GM18502 (cell line): ENCODE results near the gene DDRGK1.

ENCODE experiments used
- ATAC-seq: cut with Tn5 transposase; IDR thresholded peaks from one replicate; pipeline ENCODE4 v1.9.1; 2021; ENCODE audit warnings: mild to moderate bottlenecking; ENCODE audit not compliant: unreplicated experiment, poor library complexity

Gene DDRGK1

GRCh38 chr20:3237011-3237957 lies 32.8 kb upstream of the DDRGK1 start:
- ATAC-seq = no peak

- no peak for ATAC-seq
These were observed 31.3 kb upstream of the DDRGK1 start for GRCh38 chr20:3235666-3236324.

GRCh38 chr20:3233991-3234498 lies 29.6 kb upstream of the DDRGK1 start:
- ATAC-seq = no peak

- ATAC-seq = no peak
These were observed 28.9 kb upstream of the DDRGK1 start for GRCh38 chr20:3233131-3233990.

GRCh38 chr20:3231889-3232588 lies 27.6 kb upstream of the DDRGK1 start:
- ATAC-seq = no peak

- ATAC-seq = no peak
These were observed 26.6 kb upstream of the DDRGK1 start for GRCh38 chr20:3231116-3231515.

- ATAC-seq = no peak
These were observed 25.3 kb upstream of the DDRGK1 start for GRCh38 chr20:3229798-3230197.

GRCh38 chr20:3229158-3229557 lies 24.7 kb upstream of the DDRGK1 start:
- no peak for ATAC-seq

- ATAC-seq = no peak
These were observed 24.2 kb upstream of the DDRGK1 start for GRCh38 chr20:3228750-3229032.

- no peak for ATAC-seq
These were observed 23.7 kb upstream of the DDRGK1 start for GRCh38 chr20:3227936-3228749.

- no peak for ATAC-seq
These were observed 23.0 kb upstream of the DDRGK1 start for GRCh38 chr20:3227506-3227905.

GRCh38 chr20:3226864-3227263 lies 22.4 kb upstream of the DDRGK1 start:
- no peak for ATAC-seq

- no peak for ATAC-seq
These were observed 21.6 kb upstream of the DDRGK1 start for GRCh38 chr20:3226093-3226492.

- no peak for ATAC-seq
These were observed 20.4 kb upstream of the DDRGK1 start for GRCh38 chr20:3224681-3225421.

GRCh38 chr20:3223994-3224680 lies 19.7 kb upstream of the DDRGK1 start:
- no peak for ATAC-seq

- ATAC-seq = no peak
These were observed 19.1 kb upstream of the DDRGK1 start for GRCh38 chr20:3223651-3223993.

- ATAC-seq = no peak
These were observed 18.4 kb upstream of the DDRGK1 start for GRCh38 chr20:3222635-3223600.
